Stimulated activated CD8-positive, alpha-beta memory T cell treated with anti-CD3 and anti-CD28 coated beads, Interleukin-12 subunit alpha, Interleukin-12 subunit beta, amount 100 ng/mL, for 24 hours (primary cell): ENCODE data around the gene EIF1AX.
"Not testable (repeated sequence)": the region's sequence is repeated elsewhere in the genome, so short reads cannot be mapped to it uniquely, and the experiment has no call there.

Experiments used
- DNase-seq: peaks from one replicate; pipeline ENCODE4 v3.0.0-alpha.2; 2020; ENCODE audit errors: extremely low read depth

EIF1AX gene

GRCh38 chrX:20127440-20127839 is 14.2 kb downstream of the EIF1AX start:
- not testable (repeated sequence) for DNase-seq

GRCh38 chrX:20126833-20127232 is 14.8 kb downstream of the EIF1AX start:
- DNase-seq, result not testable (repeated sequence)

- no peak for DNase-seq
Observed at GRCh38 chrX:20124964-20125363, 16.7 kb downstream of the EIF1AX start.

- no peak for DNase-seq
Observed at GRCh38 chrX:20118065-20118824, 23.4 kb downstream of the EIF1AX start.

- DNase-seq, result no peak
Observed at GRCh38 chrX:20116577-20117240, 24.9 kb downstream of the EIF1AX start, which contains the start of gene MAP7D2. Gene MAP7D2 (minus strand): TSS chrX:20116907. CDS start chrX:20116879, 28 bp downstream.

GRCh38 chrX:20116087-20116576 is 25.5 kb downstream of the EIF1AX start:
- no peak for DNase-seq

GRCh38 chrX:20112022-20112774 is 29.4 kb downstream of the EIF1AX start:
- no peak for DNase-seq

GRCh38 chrX:20111271-20111670 is 30.4 kb downstream of the EIF1AX start:
- no peak for DNase-seq

- DNase-seq, result no peak
Observed at GRCh38 chrX:20101934-20102581, 39.6 kb downstream of the EIF1AX start.

GRCh38 chrX:20091499-20091898 is 50.1 kb downstream of the EIF1AX start:
- no peak for DNase-seq

- no peak for DNase-seq
Observed at GRCh38 chrX:20089845-20090244, 51.8 kb downstream of the EIF1AX start.

GRCh38 chrX:20080277-20080676 is 61.4 kb downstream of the EIF1AX start:
- DNase-seq, result no peak
